NCI-H1694 treated with DMSO at 0.1 percent for 48 hours (cell line): Measurements from ENCODE around the gene TLCD1.
"Not testable (repeated sequence)": the region's sequence is repeated elsewhere in the genome, so short reads cannot be mapped to it uniquely, and the experiment has no call there.

Source experiments
- DNase-seq: peaks from one replicate; lab custom pipeline; 2025; lab: John Stamatoyannopoulos, UW

The TLCD1 gene

GRCh38 chr17:28728364-28729200, 2.5 kb upstream of the TLCD1 start, which contains the start of gene NEK8:
Gene NEK8 (plus strand): TSS chr17:28728788. CDS start chr17:28728814, 26 bp downstream.
- DNase-seq = peak; percentile 88

- peak; percentile 90 for DNase-seq
Observed at GRCh38 chr17:28726627-28727491, 826 bp upstream of the TLCD1 start.

- peak; percentile 48 for DNase-seq
Observed at GRCh38 chr17:28725660-28726225, 290 bp downstream of the TLCD1 start.

DNA sequence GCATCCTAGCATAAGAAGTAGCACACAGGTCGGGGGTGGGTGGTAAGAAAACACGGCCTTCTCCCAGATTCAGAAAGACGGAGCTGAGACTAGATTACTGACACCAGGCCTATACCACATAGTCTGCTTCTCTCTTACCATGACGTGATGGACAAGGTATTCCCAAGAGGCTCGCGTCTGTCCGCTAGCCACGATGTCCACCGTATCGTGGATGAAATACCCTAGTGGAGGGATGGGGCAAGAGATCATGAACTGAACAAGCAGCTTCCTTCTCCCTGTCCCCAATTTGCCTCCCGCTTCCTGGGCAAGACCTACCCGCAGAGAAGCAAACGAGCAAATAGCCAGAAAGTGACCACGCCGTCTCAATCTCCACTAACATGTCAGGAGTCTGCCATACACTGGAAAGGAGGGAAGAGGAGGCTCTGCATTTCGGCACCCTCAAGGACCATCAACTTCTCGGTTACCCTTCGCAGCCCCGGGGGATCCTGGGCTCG, 820 bp downstream of the TLCD1 start:
- DNase-seq = peak; percentile 33

GRCh38 chr17:28724500-28725165, 1.4 kb downstream of the TLCD1 start:
- no peak for DNase-seq

GRCh38 chr17:28723836-28724499, 2.1 kb downstream of the TLCD1 start:
- DNase-seq = not testable (repeated sequence)

DNA sequence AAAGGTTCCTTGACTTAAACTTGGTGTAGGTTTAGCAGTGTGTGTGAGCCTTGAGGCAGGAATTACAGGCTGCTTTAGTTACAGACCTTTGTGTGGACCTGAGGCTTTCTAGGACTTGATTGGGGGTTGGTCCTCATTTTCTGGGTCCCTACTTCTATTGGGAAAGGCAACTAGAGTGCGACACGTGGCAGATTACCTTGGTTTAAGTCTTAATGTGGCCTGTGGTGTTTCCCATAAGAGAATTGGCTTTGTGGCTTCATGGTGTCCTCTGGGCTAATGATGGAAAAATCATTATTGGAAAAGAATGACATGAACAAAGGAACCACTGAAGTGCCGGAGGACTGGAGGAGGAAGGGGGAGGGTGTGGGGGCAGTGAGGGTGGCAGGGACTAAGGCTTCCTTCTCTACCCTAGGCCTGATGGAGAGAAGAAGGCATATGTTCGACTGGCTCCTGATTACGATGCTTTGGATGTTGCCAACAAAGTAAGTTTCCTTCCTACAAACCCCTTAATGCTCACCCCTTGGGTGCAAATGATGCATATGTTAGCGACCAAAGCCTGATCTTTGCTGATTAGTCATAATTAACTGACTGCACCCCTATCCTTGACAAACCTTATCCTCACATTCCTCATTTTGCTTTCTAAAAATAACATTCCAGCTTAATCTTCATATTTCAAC, 2.7 kb downstream of the TLCD1 start:
- DNase-seq = no peak

GRCh38 chr17:28722417-28723158, 3.4 kb downstream of the TLCD1 start:
- DNase-seq = no peak

- not testable (repeated sequence) for DNase-seq
Observed at GRCh38 chr17:28720997-28721329, 5.1 kb downstream of the TLCD1 start.

DNA sequence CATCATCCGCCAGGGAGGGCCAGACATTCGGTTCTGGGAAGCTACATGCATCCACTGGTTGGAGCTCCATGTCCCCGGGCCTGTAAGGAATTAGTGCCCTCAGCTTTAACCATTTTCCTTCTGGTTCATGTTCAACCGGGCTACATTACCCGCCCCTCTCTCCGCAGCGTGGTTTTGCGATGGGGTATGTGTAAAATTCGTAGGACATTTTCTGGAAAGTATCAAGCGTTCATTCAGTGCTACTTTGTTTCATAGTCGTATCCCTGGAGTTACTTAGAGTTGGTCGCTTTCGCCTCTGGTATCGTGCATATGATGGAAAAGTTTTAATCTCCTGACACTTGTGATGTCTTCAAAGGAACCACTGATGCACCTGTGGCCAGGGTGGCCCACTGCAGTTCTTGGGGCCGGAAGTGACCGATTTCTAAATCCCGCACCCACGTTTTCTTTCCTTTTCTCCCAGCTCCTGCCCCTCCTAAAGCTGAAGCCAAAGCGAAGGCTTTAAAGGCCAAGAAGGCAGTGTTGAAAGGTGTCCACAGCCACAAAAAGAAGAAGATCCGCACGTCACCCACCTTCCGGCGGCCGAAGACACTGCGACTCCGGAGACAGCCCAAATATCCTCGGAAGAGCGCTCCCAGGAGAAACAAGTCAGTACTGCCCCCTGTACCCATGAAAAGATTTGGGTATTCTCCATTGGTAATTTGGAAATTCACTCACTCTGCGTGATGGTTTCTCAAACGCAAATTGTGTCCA, 5.6 kb downstream of the TLCD1 start:
- DNase-seq = no peak

DNA sequence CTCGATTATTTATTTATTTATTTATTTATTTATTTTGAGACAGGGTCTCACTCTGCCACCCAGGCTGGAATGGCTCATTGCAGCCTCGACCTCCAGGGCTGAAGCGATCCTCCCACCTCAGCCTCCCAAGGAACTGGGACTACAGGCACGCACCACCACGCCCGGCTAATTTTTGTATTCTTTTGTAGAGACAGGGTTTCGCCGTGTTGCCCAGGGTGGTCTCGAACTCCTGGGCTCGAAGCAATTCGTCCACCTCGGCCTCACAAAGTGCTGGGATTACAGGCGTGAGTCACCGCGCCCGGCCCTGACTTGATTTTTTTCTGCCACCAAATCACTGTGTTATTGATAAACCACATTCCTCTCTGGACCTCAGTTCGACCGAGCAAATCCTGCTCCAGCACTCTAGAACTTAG, 7.0 kb downstream of the TLCD1 start:
- no peak for DNase-seq

- no peak for DNase-seq
Observed at GRCh38 chr17:28718333-28719020, 7.6 kb downstream of the TLCD1 start.

GRCh38 chr17:28717578-28718332, 8.3 kb downstream of the TLCD1 start, which contains the start of gene RAB34:
Gene RAB34 (minus strand): TSS chr17:28717868. CDS start chr17:28717266, 602 bp downstream.
- DNase-seq = peak; percentile 82

DNA sequence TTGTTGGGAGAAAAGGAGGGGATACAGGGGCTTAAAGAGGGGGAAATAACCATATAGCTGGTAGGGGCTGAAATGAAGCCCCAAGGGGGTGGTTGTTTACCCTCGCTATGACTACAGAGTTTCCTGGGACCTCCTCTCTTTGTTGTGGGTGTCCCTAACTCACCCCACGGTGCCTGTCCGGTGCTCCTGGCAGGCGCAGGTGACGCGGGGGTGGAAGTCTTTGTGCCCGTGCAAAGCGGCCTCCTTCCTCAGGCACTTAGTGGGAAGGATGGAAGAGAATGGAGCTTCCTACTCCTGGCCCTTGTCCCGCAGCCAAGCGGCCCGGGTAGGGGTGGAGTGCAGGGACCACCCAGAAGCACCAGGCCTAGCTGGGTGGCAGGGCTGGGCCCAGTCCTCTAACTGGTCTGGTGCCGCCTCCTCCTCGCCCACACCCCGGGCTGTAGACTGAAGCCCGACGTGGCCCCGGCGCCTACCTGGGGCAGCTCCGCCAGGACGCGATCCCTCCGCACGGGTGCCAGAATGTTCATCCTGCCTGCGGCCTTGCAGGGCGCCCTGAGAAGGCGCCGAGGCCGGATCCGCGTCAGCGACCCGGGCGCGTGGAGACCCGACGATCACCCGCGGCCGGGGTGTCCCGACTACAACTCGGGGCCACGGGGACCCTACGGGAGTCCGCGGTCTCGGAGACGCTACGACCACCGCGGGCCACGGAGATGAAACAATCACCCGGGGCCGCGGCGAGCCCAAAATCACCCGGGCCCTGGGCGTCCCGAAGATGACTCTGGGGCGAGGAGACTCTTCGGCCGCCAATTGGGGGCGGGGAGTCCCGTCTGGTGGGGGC, 9.1 kb downstream of the TLCD1 start:
- DNase-seq = no peak

GRCh38 chr17:28715217-28715616, 10.8 kb downstream of the TLCD1 start:
- no peak for DNase-seq

GRCh38 chr17:28714281-28714680, 11.8 kb downstream of the TLCD1 start:
- DNase-seq = no peak
